Left cardiac atrium (tissue), 2 donors: Measurements from ENCODE around the gene ROPN1. TPM values are rescaled to one million over a fixed set of nuclear protein-coding genes. Genes with fewer than 3 reads are reported as not detected.

ENCODE experiments used
- total RNA-seq, 2 donors: library from RNA; stranded (reverse); fragmentation: NEBNext Ultra II Directional; extraction: Animal tissue kit (Norgen Biotek cat#: 25700); gene quantifications; one replicate each; pipeline ENCODE4 v1.2.1, GENCODE V29; 2021
- donor health status: DM: no; HTN: yes; CAD: no; lungs with severe emphysema.
- donor health status: DM: yes; HTN: yes; CAD: no.

The ROPN1 gene
- total RNA-seq, 2 donors from 2014 or later = 0.29 TPM; not detected in 1

Other genes starting within 250 kb of the ROPN1 start
- gene MYLK, start 107.8 kb downstream of the ROPN1 start, total RNA-seq = 100 to 1,000 TPM in 1 of 2 donors, 10 to 100 TPM in 1; 66.2 to 116 TPM
- gene CCDC14, start 30.9 kb downstream of the ROPN1 start, total RNA-seq = 10 to 100 TPM; 11.4 to 11.5 TPM
- 10 to 100 TPM; 28.0 to 40.5 TPM for gene KALRN, start 41.2 kb upstream of the ROPN1 start, total RNA-seq